SK-N-SH treated with all-trans-retinoic acid at 6 μM for 48 hours (cell line): ENCODE data around the gene SMIM27.

Experiments
- ATAC-seq: fragments of 200-7000 bp; cut with Tn5 transposase; 3 replicates; pipeline ENCODE4 v1.9.1; 2020; ENCODE audit warnings: mild to moderate bottlenecking, moderate library complexity
- ARNTL ChIP-seq: fragments of 450-650 bp; formaldehyde crosslinking; IDR thresholded peaks from 2 replicates; pipeline ENCODE4 v1.5.0; 2020; ENCODE audit warnings: low read depth, mild to moderate bottlenecking, moderate library complexity, borderline replicate concordance
- BACH2 ChIP-seq: fragments of 250-450 bp; sonication (Bioruptor Pico); IDR thresholded peaks from 2 replicates; pipeline ENCODE4 v1.9.0; 2021; ENCODE audit warnings: mild to moderate bottlenecking, borderline replicate concordance
- CREB5 ChIP-seq: fragments of 250-450 bp; sonication (Bioruptor Pico); IDR thresholded peaks from 2 replicates; pipeline ENCODE4 v1.5.1; 2020; ENCODE audit warnings: low read depth, mild to moderate bottlenecking, moderate library complexity
- CSDC2 ChIP-seq: fragments of 250-450 bp; sonication (Bioruptor Pico); IDR thresholded peaks from 2 replicates; pipeline ENCODE4 v1.5.0; 2020; ENCODE audit warnings: mild to moderate bottlenecking, moderate library complexity
- CSRNP3 ChIP-seq: fragments of 250-450 bp; sonication (Bioruptor Pico); IDR thresholded peaks from 2 replicates; pipeline ENCODE4 v1.5.1; 2021; ENCODE audit warnings: mild to moderate bottlenecking, moderate library complexity
- ESRRG ChIP-seq: fragments of 250-450 bp; sonication (Bioruptor Pico); IDR thresholded peaks from 2 replicates; pipeline ENCODE4 v1.6.1; 2021; ENCODE audit warnings: mild to moderate bottlenecking
- ISL1 ChIP-seq: fragments of 250-450 bp; sonication (Bioruptor Pico); IDR thresholded peaks from 2 replicates; pipeline ENCODE4 v2.1.2; 2022; ENCODE audit warnings: mild to moderate bottlenecking, moderate library complexity
- PATZ1 ChIP-seq: fragments of 250-450 bp; sonication (Bioruptor Pico); IDR thresholded peaks from 2 replicates; pipeline ENCODE4 v1.8.0; 2020; ENCODE audit warnings: mild to moderate bottlenecking, moderate library complexity, borderline replicate concordance
- RARB ChIP-seq: fragments of 250-450 bp; sonication (Bioruptor Pico); IDR thresholded peaks from 2 replicates; pipeline ENCODE4 v1.8.0; 2021; ENCODE audit warnings: mild to moderate bottlenecking, moderate library complexity
- SNAI2 ChIP-seq: fragments of 250-450 bp; sonication (Bioruptor Pico); IDR thresholded peaks from 2 replicates; pipeline ENCODE4 v1.5.0; 2020; ENCODE audit warnings: mild to moderate bottlenecking, moderate library complexity
- TOX ChIP-seq: fragments of 250-450 bp; sonication (Bioruptor Pico); IDR thresholded peaks from 2 replicates; pipeline ENCODE4 v1.8.0; 2021; ENCODE audit warnings: mild to moderate bottlenecking, moderate library complexity, borderline replicate concordance
- TSHZ2 ChIP-seq: fragments of 250-450 bp; sonication (Bioruptor Pico); IDR thresholded peaks from 2 replicates; pipeline ENCODE4 v1.5.0; 2020; ENCODE audit warnings: mild to moderate bottlenecking, moderate library complexity
- ZC3H10 ChIP-seq: fragments of 250-450 bp; sonication (Bioruptor Pico); IDR thresholded peaks from 2 replicates; pipeline ENCODE4 v1.5.1; 2021; ENCODE audit warnings: mild to moderate bottlenecking, moderate library complexity
- ZFP3 ChIP-seq: fragments of 250-450 bp; sonication (Bioruptor Pico); IDR thresholded peaks from 2 replicates; pipeline ENCODE4 v1.5.0; 2020; ENCODE audit warnings: mild to moderate bottlenecking, moderate library complexity
- ZFP30 ChIP-seq: fragments of 450-650 bp; formaldehyde crosslinking; IDR thresholded peaks from 2 replicates; pipeline ENCODE4 v1.5.0; 2022; ENCODE audit warnings: mild to moderate bottlenecking, moderate library complexity
- ZNF565 ChIP-seq: fragments of 450-650 bp; formaldehyde crosslinking; conservative IDR thresholded peaks from 2 replicates; pipeline ENCODE4 v1.5.0; 2020; ENCODE audit warnings: low read depth, mild to moderate bottlenecking, moderate library complexity
- ZNF70 ChIP-seq: fragments of 450-650 bp; formaldehyde crosslinking; IDR thresholded peaks from 2 replicates; pipeline ENCODE4 v1.5.0; 2020; ENCODE audit warnings: mild to moderate bottlenecking, moderate library complexity
- ZNF8 ChIP-seq: fragments of 450-650 bp; formaldehyde crosslinking; IDR thresholded peaks from 2 replicates; pipeline ENCODE4 v1.5.0; 2020; ENCODE audit warnings: mild to moderate bottlenecking, moderate library complexity

Gene SMIM27

GRCh38 chr9:32554591-32554990 is 2.5 kb downstream of the SMIM27 start (continued):
- no peak for TF ChIP-seq PATZ1 (CRISPR knock-in tag)

GRCh38 chr9:32558408-32558934 is 6.3 kb downstream of the SMIM27 start:
- ATAC-seq, result no peak

GRCh38 chr9:32565967-32566366 is 13.8 kb downstream of the SMIM27 start:
- no peak for TF ChIP-seq CSRNP3
- TF ChIP-seq ARNTL, result no peak
- TF ChIP-seq ZC3H10 (CRISPR knock-in tag), result no peak
- TF ChIP-seq TOX (CRISPR knock-in tag), result no peak
- TF ChIP-seq CSDC2 (CRISPR knock-in tag), result no peak
- TF ChIP-seq ESRRG, result no peak
- no peak for TF ChIP-seq ZNF565 (CRISPR knock-in tag)
- no peak for TF ChIP-seq PATZ1 (CRISPR knock-in tag)
- TF ChIP-seq ZFP30 (CRISPR knock-in tag), result no peak
- no peak for TF ChIP-seq TSHZ2
- TF ChIP-seq SNAI2, result no peak
- TF ChIP-seq ZFP3 (CRISPR knock-in tag), result no peak
- ATAC-seq, result no peak

More at GRCh38 chr9:32558408-32558934, 6.3 kb downstream of the SMIM27 start:
- TF ChIP-seq ZNF565 (CRISPR knock-in tag) (no peak), SNAI2 (no peak), TSHZ2 (no peak), CSDC2 (CRISPR knock-in tag) (no peak), ZNF8 (no peak), BACH2 (no peak), TOX (CRISPR knock-in tag) (no peak), ZC3H10 (CRISPR knock-in tag) (no peak), ZNF70 (CRISPR knock-in tag) (no peak), RARB (CRISPR knock-in tag) (no peak), CREB5 (CRISPR knock-in tag) (no peak), ISL1 (CRISPR knock-in tag) (no peak), ZFP3 (CRISPR knock-in tag) (no peak), ZFP30 (CRISPR knock-in tag) (no peak)
